GM21423 (cell line): ENCODE data around the gene CAPN12.

Experiments
- ATAC-seq: cut with Tn5 transposase; IDR thresholded peaks from one replicate; pipeline ENCODE4 v1.9.1; 2021; ENCODE audit warnings: mild to moderate bottlenecking, moderate library complexity; ENCODE audit not compliant: unreplicated experiment

CAPN12 gene

GRCh38 chr19:38698225-38699026, 45.8 kb downstream of the CAPN12 start:
- no peak for ATAC-seq

- ATAC-seq = no peak
Observed at GRCh38 chr19:38697641-38698071, 46.6 kb downstream of the CAPN12 start.

GRCh38 chr19:38697197-38697596, 47.1 kb downstream of the CAPN12 start:
- no peak for ATAC-seq

GRCh38 chr19:38696729-38697055, 47.6 kb downstream of the CAPN12 start:
- ATAC-seq = no peak

- no peak for ATAC-seq
Observed at GRCh38 chr19:38695832-38696728, 48.2 kb downstream of the CAPN12 start.

GRCh38 chr19:38695317-38695683, 49.0 kb downstream of the CAPN12 start:
- no peak for ATAC-seq

GRCh38 chr19:38693380-38694223, 50.7 kb downstream of the CAPN12 start:
- ATAC-seq = peak; percentile 51

- ATAC-seq = no peak
Observed at GRCh38 chr19:38692458-38693379, 51.6 kb downstream of the CAPN12 start.

- no peak for ATAC-seq
Observed at GRCh38 chr19:38691938-38692457, 52.3 kb downstream of the CAPN12 start.

- no peak for ATAC-seq
Observed at GRCh38 chr19:38690832-38691231, 53.4 kb downstream of the CAPN12 start.

GRCh38 chr19:38690146-38690545, 54.1 kb downstream of the CAPN12 start:
- ATAC-seq = no peak

- no peak for ATAC-seq
Observed at GRCh38 chr19:38687837-38688378, 56.4 kb downstream of the CAPN12 start.

- peak; percentile 53 for ATAC-seq
Observed at GRCh38 chr19:38686530-38686888, 57.8 kb downstream of the CAPN12 start.

GRCh38 chr19:38685666-38686529, 58.4 kb downstream of the CAPN12 start:
- ATAC-seq = no peak

- no peak for ATAC-seq
Observed at GRCh38 chr19:38684862-38685665, 59.2 kb downstream of the CAPN12 start.

- no peak for ATAC-seq
Observed at GRCh38 chr19:38684078-38684861, 60.0 kb downstream of the CAPN12 start.
